NCI-H82 (cell line): Measurements from ENCODE around the gene KIF26B.

ENCODE experiments used
- DNase-seq: peaks from one replicate; lab custom pipeline; 2025; lab: John Stamatoyannopoulos, UW

KIF26B gene

GRCh38 chr1:245388687-245389086 lies 233.9 kb downstream of the KIF26B start:
- no peak for DNase-seq

DNA sequence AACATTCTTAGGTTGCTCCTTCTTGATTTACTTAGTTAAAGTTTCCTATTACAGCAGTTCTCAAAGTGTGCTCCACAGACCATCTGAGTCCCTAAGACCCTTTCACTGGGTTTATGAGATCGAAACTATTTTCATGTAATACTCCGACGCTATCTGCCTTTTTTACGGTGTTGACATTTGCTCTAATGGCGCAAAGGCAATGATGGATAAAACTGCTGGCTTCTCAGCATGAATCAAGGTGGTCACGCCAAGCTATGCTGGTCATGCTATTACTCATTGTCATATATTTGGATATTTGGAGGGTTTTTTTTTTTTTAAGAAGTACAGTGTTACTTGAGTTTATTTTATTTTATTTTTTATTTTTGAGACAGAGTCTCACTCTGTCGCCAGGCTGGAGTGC lies 235.1 kb downstream of the KIF26B start:
- no peak for DNase-seq

GRCh38 chr1:245390975-245391374 lies 236.2 kb downstream of the KIF26B start:
- DNase-seq, result no peak

GRCh38 chr1:245393694-245394093 lies 238.9 kb downstream of the KIF26B start:
- peak; percentile 88 for DNase-seq

DNA sequence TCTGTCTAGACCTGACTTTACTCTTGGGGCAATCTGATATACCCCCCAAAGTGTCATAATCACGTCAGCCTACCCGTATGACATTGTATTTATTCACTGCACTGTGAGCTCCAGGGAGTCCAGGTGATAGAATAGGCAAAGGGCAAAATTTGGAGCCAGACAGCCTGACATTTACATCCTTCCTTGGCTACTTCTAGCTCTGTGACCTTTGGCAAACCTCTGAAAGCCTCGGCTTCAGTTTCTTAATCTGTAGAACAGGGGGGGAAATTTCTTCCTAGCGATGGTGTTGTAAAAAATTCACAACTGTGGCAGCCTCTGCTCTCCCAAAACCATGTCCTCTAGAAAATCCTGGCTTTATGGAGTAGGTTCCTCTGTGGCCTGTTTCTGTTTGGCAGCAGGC lies 240.9 kb downstream of the KIF26B start:
- peak; percentile 30 for DNase-seq

- peak; percentile 47 for DNase-seq
Observed at GRCh38 chr1:245396615-245397014, 241.8 kb downstream of the KIF26B start.

DNA sequence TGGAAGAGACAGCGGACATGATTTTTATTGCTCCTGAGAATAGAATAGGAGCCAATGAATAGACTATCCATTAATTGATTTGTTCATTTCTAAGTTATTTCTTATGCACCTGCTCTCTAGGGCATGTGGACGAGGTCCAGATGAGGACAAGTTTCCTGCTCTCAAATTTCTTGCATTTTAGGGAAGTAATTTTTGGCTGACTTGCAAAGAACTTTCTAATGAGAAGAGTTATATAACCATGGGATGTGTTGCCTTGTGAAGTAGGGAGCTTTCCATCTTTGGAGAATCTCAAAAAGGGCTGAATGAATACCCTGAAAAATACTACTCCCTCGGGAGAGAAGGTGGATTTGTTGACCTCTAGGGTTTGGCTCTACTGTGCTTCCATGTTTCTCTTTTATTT lies 243.0 kb downstream of the KIF26B start:
- DNase-seq, result no peak

DNA sequence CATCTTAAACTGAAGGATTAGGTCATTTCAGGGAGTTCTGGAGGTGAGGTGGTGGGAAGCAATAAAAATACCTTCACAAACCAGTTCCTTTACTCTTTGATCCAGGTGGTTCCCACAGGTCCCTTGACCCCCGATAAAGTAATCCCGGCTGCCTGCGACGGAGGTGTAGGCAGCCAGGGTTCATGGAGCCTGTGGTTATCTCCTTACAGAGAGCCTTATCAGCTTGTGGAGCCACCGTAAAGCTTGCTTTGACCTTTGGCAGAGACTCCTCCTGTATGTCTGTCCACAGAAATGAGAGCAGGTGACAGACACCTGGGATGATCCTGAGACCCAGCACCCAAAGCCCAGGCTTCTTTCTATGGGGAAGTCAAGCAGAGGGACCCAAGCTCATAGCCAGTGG lies 243.4 kb downstream of the KIF26B start:
- peak; percentile 21 for DNase-seq

DNA sequence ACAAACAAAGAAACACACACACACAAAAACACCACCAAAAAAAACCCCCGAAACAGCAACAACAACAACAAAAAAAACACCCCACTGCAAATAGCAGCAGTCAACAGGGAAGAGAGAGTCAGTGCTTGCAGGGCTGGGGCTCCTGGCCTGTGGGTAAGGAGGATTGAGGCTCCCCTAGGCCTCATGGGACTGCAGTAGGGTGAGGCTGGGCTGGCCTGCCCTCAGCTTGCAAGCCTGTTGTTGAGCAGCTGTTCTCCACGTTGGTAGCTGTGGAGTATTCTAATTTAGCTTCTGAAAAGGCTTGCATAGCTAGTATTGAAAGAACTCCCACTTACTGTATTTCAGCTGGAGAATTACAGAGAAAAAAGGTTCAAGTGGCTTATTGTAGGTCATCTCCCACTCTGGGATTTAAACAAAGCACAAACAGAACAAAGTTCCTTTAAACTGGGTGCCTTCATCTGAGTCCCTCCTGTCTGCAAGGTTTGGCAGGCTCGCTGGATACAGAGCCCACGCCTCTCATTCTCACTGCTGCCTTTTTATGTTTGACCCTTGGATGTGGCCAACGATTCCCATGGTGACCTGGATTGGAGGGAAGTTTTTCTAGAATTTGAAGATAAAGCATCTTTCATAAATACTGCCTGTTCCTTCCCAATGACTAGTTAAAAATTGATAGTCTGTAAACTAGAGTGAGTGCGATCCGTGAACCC lies 247.2 kb downstream of the KIF26B start:
- peak; percentile 21 for DNase-seq

DNA sequence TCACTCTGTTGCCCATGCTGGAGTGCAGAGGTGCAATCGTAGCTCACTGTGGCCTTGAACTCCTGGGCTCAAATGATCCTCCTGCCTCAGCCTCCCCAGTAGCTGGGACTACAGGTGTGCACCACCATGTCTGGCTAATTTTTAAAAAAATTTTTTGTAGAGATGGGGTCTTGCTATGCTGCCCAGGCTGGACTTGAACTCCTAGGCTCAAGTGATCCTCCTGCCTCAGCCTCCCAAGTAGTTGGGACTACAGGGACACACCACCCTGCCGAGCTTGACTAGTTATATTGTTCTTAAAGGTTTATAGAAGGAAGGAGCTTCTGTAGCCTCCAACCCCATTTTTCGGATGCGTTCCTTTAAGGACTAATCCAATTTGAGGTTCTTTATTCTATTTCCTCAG lies 248.2 kb downstream of the KIF26B start:
- DNase-seq, result peak; percentile 45

GRCh38 chr1:245404527-245404926 lies 249.7 kb downstream of the KIF26B start:
- DNase-seq, result peak; percentile 70

- peak; percentile 99 for DNase-seq
Observed at GRCh38 chr1:245404952-245405351, 250.2 kb downstream of the KIF26B start.

- DNase-seq, result peak; percentile 91
Observed at GRCh38 chr1:245406426-245406825, 251.6 kb downstream of the KIF26B start.

- no peak for DNase-seq
Observed at GRCh38 chr1:245407983-245408382, 253.2 kb downstream of the KIF26B start.

DNA sequence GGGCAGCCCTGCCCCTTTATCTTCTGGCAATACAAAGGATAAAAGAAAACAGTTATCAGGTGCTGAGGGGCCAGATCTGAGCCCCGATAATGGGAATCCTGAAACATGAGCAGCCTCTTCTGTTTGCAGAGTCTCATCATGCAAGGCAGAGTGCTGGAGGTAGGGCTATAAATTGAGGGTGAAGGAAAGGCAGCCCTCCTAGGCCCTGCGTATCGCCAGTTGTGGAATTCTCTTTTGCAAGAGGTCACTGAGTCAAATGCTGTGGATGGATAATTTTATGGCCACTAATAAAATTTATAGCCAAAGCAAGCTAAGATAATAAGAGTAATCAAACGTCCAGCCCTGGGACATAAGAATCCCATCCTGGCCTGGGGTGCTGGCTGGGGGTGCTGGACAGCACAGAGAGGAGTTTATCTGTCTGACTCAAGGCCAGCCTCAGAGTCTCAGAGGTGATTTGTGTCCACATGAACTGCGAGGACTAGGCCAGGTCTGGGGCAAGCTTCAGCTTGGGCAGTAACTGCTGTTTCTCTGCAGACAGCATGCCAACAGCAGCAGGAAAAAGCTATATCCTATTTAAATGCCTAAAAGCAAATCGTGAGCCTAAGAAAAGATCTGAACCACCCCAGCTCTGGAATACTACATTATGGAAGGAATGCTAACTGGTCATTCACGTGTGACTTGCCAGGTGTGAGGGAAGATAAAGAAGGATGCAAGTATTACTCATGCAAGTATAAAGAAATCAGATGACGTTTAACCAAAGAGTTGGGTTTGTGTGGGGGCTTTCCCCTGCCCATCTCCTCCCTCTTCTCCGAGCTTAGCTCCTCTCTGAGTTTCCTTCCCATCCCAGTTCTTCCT lies 254.8 kb downstream of the KIF26B start:
- no peak for DNase-seq

DNA sequence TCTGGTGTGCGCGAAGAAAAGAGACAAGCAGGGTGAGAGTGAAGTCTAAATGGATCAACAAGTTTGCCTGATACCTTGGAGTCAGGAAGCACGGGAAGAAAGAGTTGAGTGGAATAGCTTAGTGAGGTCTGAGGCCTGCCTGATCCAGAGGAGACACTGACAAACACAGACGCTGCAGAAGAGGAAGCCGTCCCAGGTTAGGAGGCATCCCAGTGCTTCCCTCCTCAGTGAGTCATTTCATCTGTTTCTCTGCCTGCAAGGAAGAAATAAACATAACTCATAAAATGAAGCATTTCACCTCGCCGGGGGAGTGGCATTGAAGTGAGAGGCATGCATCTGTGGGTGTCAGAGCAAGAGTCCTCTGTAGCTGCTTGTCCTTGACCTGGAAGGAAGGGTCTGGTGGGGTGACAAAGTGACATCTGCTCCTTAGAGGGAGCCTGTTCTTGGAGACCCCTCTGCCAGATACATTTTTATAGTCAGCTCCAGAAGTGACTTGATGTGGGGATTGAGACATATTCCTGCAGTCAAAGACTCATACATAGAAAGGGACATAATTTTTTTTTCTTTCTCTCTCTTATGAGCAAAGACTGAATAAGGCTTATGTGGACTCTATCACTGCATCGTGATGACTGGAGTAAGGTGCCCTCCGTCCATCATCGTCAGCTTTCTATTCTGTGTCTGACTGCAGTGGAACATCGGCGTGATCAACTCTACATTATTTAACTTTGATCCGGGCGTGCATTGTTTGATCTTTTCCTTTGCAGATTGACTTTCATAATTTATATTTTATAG lies 256.7 kb downstream of the KIF26B start:
- DNase-seq, result peak; percentile 31

DNA sequence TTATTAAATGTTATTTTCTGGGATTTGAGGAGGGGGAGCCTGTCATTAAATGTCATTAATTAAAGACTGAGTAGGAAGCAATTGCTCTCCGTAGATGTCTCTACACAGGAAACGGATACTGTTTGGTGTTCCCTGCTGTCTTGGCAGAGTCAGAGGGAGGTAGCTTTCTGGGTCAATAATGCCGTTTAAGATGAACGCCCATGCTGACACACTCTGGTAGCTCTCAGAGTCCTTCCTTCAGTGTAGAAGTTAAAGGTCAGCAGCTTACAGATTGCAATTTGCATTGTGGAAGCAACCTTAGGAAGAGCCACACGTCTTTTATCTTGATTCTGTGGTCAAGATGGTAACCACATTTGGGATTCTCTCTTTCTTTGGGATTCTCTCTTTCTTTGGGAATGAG lies 257.5 kb downstream of the KIF26B start:
- DNase-seq, result no peak

- DNase-seq, result no peak
Observed at GRCh38 chr1:245416781-245417180, 262.0 kb downstream of the KIF26B start.

- DNase-seq, result no peak
Observed at GRCh38 chr1:245418077-245418476, 263.3 kb downstream of the KIF26B start.

DNA sequence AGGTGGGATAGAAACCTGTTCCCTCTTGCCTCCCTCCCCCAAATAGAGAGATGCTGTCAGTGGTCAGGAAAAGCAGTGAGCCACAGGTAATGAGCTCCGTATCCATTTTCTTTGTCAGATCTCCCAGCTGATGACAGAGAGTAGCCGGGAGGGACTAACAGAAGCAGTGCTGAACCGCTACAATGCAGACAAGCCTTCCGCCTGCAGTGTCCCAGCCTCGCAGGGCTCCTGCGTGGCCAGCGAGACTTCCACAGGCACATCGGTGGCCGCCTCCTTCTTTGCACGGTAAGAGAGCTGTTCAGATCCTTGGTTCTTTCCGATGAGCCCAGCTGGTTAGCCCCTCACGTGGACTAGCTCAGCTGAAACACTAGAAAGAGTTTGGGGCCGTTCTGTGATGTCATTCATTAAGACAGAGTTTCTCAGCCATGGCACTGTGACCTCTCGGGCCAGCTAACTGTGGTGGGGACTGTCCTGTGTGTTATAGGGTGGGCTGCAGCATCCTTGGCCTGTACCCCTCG lies 264.7 kb downstream of the KIF26B start:
- DNase-seq, result no peak

DNA sequence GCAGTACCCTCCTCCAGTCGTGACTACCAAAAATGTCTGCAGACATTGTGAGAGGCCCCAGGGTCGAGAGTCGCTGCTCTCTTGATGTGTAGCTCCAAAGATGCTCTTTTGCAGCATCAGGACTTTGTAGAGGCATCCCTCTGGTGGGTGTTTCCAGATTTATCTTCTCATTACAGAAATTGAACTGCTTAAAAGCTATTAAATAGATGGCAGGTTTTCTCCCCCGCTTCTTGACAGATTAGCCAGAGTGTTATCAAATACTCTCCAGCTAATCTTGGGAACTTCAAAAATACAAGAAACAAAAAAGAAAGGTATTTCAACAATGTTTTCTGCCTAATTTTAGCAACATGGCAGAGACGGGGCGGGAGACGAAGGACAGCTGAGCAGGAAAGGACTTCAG lies 265.2 kb downstream of the KIF26B start:
- DNase-seq, result peak; percentile 21

DNA sequence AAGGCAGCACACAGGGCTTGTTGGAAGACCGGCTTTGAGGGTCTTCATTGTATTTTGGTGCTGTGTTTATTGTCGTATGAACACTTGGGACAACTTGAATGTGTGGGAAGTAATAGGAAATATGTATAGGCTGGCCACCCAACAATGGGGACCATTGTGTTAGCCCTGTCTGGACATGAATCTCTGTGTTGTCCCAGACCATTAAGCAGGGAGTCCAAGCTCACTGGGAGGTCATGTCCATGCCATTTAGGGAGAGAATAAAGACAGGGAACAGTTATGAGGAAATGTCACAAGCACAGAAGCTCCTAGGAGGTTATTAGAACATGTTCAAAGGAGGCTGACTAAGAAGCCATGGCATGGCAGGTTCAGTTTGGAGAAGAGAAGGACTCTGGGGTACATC lies 266.1 kb downstream of the KIF26B start:
- no peak for DNase-seq
